GM21529 (cell line): ENCODE results near the gene CMTM8.
"Not testable (repeated sequence)": the region's sequence is repeated elsewhere in the genome, so short reads cannot be mapped to it uniquely, and the experiment has no call there.

Experiments used
- ATAC-seq: cut with Tn5 transposase; IDR thresholded peaks from one replicate; pipeline ENCODE4 v1.9.1; 2021; ENCODE audit not compliant: unreplicated experiment

CMTM8 gene

DNA sequence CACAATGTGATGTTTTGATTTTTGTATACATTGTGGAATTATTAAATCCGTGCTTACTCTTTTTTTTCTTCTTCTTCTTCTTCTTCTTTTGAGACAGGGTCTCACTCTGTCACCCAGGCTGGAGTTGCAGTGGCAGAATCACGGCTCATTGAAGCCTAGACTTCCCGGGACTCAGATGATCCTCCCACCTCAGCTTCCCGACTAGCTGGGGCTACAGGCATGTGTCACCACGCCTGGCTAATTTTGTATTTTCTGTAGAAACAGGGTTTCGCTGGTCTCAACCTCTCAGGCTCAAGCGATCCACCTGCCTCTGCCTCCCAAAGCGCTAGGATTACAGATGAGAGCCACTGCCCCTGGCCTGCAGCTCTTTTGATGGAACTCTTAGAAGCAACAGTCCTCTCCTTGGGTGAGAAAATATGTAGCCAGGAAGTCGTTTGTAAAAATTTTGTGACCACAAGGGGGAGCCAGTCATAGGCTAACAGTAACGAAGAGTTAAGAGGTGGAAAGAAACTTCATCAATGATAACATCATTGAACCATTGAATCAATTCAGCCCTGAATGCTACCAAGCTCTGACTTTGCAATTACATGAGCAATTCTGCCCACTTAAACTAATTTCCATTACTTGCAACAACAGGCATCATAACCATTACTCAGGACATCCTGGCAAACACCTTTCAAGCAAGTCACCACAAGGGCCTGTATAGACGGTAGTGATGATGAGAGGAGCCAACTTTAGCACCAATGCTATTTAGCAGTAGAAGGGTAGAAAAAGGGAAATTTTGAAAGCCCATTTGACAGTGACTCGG, 136.5 kb downstream of the CMTM8 start:
- peak; percentile 76 for ATAC-seq

DNA sequence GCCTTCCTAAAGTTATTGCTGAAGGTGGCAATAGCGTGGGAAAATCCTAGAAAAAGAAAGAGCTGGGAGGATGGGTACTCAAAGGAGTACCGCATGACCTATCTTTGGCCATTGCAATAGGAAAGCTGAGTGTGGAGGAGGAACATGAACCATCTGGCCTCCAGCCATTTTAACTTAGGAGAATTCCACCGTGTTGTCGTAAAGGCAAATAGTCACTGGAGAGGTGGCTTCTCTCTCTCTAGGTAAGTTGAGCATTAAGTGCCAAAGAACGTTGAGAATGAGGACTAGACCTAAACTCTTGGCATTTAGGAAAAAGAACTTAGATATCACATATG, 137.1 kb downstream of the CMTM8 start:
- ATAC-seq, result no peak

GRCh38 chr3:32376115-32376514, 137.6 kb downstream of the CMTM8 start:
- no peak for ATAC-seq

DNA sequence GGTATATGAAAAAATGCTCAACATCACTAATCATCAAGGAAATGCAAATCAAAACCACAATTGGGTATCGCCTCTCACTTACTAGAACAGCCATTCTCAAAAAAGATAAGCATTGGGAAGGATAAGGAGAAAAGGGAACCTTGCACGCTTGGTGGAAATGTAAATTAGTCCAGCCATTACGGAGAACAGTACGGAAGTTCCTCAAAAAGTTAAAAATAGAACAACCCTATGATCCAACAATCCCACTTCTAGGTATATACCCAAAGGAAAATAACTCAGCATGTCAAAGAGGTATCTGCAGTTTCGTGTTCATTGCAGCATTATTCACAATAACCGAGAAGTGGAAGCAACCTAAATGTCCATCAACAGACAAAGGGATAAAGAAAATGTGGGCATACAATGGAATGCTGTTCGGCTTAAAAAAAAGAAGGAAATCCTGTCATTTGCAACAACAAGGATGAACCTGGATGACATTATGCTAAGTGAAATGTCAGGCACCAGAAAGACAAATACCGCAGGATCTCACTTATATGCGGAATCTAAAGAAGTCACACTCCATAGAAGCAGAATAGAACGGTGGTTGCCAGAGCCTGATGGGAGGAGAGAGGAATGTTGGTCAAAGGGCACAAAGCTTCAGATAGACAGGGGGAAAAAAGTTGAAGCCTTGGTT, 141.5 kb downstream of the CMTM8 start:
- ATAC-seq, result no peak

- no peak for ATAC-seq
Measured at GRCh38 chr3:32381922-32382321, 143.4 kb downstream of the CMTM8 start.

DNA sequence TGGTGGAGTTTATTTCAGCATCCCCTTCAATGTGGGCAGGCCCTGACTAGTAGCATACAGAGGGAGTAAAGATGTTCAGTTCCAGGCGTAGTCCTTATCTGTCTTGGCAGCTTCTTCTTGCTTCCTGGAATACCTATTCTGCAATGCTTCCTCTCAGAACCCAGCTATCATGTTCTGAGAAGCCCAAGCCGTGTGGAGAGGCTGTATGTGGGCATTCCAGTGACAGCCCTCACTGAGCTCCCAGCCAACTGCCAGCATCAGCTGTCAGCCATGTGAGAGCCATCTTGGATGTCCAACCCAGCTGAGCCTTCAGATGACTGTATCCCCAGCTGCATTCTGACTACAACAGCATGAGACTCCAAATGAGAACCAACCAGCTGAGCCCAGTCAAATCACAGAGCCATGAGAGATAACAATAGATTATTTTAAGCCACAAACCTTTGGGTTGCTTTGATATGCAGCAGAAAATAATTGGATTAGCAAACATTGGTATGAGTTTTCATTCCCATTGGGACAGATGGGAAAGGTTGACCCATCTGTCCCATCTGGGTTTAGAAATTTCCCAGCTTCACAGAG, 144.7 kb downstream of the CMTM8 start:
- no peak for ATAC-seq

GRCh38 chr3:32384938-32385337, 146.5 kb downstream of the CMTM8 start:
- no peak for ATAC-seq

GRCh38 chr3:32387512-32387911, 149.0 kb downstream of the CMTM8 start:
- ATAC-seq, result no peak

DNA sequence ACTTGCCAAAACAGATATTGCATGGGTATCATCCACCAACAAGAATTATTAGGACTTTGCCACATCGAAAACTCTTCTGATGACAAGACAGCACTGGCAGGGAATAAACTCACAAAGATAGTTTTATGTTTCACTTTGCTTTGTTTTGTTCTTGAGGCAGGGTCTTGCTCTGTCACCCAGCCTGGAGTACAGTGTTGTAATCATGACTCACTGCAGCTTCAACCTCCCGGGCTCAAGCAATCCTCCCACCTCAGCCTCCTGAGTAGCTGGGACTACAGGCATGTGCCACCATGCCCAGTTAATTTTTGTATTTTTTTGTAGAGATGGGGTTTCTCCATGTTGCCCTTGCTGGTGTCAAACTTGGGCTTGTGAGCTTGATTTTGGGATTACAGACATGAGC, 151.1 kb downstream of the CMTM8 start:
- not testable (repeated sequence) for ATAC-seq

DNA sequence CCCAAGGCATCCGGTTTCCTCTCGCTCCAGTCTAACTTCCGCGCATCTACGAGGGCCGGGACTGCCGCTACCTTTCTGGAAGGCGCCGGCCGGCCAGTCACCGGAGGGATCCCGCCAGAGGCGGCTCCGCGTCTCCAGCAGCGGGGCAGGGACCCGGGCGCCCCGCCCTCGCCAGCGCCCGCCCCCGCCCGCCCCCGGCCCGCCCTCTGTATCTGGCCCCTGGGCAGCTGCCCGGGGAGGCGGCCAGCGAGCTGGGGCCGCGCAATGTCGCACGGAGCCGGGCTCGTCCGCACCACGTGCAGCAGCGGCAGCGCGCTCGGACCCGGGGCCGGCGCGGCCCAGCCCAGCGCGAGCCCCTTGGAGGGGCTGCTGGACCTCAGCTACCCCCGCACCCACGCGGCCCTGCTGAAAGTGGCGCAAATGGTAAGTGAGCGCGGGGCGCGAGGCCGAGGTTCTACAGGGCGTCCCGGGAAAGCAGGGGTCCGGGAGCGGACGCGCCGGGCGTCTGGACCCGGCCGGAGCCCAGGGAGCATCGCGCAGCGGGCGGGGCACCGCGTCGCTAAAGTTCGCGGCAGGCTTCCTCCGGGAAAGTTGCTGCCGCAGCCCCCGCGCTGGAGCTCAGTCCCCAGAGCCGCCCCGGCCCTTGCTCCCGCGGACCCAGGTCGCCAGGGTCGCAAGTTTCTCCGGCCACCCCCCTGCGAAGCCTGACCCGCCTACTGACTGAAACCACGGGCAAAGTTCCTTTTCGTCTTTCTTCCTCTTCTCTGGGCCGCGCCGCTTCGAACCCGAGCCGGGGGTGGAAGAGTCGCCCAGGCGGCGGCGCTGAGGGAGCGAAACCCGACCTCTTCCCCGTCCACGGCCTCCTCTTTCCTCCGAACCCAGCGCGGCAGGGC, 153.4 kb downstream of the CMTM8 start, which contains the start of gene CMTM7:
Gene CMTM7, plus strand, starts transcription at position 211 of the 893 bp plus-strand sequence. Its CDS starts 54 bp downstream, at position 265.
- peak; percentile 40 for ATAC-seq

- no peak for ATAC-seq
Measured at GRCh38 chr3:32392536-32393302, 154.2 kb downstream of the CMTM8 start.

GRCh38 chr3:32395496-32395895, 157.0 kb downstream of the CMTM8 start:
- ATAC-seq, result no peak

GRCh38 chr3:32397941-32398340, 159.5 kb downstream of the CMTM8 start:
- ATAC-seq, result no peak

DNA sequence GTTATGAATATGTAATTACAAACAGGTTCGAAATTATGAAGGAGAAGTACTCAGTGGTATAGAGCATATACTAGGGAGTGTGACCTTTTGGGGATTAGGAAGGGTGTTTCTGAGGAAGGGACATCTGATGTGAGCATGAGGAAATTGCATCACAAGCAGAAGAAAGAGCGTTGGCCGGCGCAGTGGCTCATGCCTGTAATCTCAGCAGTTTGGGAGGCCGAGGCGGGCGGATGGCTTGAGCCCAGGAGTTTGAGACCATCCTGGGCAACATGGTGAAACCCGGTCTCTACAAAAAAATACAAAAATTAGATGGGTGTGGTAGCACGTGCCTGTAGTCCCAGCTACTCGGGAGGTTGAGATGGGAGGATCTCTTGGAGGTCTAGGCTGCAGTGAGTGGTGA, 160.1 kb downstream of the CMTM8 start:
- no peak for ATAC-seq

DNA sequence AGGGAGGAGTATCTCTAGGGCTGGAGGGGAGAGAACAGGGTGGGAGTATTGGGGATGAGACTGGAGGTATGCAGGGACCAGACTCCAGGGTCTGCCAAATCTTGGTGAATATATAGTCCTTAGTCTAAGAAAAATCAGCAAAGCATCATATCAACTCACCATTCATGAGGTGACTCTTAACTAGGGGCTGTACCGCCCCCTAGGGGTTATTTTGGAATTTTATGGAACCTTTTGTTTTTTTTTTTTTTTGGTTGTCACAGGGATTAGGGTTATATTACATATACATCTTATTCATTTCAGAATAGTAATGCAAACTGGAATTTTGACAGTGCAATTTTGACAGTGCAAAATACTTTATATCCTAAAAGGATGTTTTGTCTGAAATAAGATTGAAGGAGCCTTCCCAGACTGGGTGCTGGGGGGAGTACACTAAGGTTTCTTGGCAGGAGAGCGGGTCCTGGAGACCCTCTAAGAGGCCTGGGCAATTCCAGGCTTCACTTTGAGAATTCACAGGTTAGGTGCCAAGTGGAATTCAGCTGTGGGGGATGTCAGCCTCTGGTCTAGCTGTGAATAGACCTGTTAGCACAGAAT, 160.6 kb downstream of the CMTM8 start:
- ATAC-seq, result no peak

GRCh38 chr3:32401126-32401525, 162.6 kb downstream of the CMTM8 start:
- no peak for ATAC-seq

- peak; percentile 77 for ATAC-seq
Measured at GRCh38 chr3:32401556-32402081, 163.1 kb downstream of the CMTM8 start.

- no peak for ATAC-seq
Measured at GRCh38 chr3:32403663-32404062, 165.2 kb downstream of the CMTM8 start.

- no peak for ATAC-seq
Measured at GRCh38 chr3:32404714-32405113, 166.2 kb downstream of the CMTM8 start.

- no peak for ATAC-seq
Measured at GRCh38 chr3:32405155-32405554, 166.7 kb downstream of the CMTM8 start.
